Skin epidermis (tissue), 12 donors: ENCODE data around the gene SIGLEC1.

ENCODE experiments used
- H3K27ac ChIP-seq, 21 experiments: fragments of 200-600 bp; sonication (generic) in 11 of 21; one replicate each; pipeline ENCODE4 v1.5.0; 2020; ENCODE audit warnings: mild to moderate bottlenecking in 3 of 21, inconsistent platforms in 2 of 21, moderate library complexity in 2 of 21
- H3K4me3 ChIP-seq, 7 experiments: fragments of 200-600 bp; sonication (generic) in 2 of 7; one replicate each; pipeline ENCODE4 v1.5.0; 2020; ENCODE audit warnings: inconsistent platforms in 2 of 7, mild to moderate bottlenecking in 2 of 7, moderate library complexity in 1 of 7

SIGLEC1 gene

GRCh38 chr20:3712279-3712873, at the start of gene SIGLEC1:
TSS of gene SIGLEC1 (minus strand) at chr20:3712600. CDS start at chr20:3707128, 5,472 bp downstream.
- peak within 1 kb of the TSS in 6 of 21 experiments; percentile 23 to 76 (median 50) for H3K27ac ChIP-seq
- peak within 1 kb of the TSS in 1 of 7 experiments; percentile 2 for H3K4me3 ChIP-seq

DNA sequence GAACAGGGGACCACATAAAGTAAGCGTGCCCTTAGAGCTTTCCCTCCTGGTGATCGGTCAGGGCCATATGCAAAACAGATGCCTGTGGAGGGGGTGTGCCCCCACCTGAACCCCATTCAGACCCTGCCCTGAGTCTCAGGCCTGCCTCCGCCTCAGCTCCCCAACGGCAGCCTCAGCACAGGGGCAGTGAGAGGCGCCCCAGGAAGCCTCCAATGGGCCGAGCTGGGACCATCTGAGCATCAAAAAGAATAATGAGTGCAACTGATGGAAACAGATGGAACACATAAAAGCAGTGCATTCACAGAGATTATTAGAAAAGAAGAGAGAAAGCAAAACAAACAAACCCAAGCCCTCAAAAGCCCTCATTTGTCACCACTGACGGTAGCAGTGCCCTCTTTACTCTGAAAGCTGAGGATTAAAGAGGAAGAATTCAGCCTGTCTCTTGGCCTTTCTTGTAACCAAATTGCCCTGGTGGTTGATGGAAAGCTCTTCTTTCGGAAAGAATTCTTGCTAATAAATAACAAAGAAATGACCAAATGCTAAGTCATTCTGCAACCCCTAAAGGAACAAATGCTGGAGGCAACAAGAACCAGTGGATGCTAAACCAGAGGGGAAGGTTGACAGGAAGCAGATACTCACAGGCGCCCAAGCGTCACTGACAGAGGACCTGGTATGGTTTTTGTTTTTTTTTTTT, 48.4 kb upstream of the SIGLEC1 start:
- peak overlapping the region in 2 of 21 experiments; percentile 27 to 44 for H3K27ac ChIP-seq
- no peak overlapping the region for H3K4me3 ChIP-seq

GRCh38 chr20:3759884-3760283, 47.5 kb upstream of the SIGLEC1 start:
- H3K27ac ChIP-seq: peak overlapping the region in 2 of 21 experiments; percentile 7 to 44
- no peak overlapping the region for H3K4me3 ChIP-seq

DNA sequence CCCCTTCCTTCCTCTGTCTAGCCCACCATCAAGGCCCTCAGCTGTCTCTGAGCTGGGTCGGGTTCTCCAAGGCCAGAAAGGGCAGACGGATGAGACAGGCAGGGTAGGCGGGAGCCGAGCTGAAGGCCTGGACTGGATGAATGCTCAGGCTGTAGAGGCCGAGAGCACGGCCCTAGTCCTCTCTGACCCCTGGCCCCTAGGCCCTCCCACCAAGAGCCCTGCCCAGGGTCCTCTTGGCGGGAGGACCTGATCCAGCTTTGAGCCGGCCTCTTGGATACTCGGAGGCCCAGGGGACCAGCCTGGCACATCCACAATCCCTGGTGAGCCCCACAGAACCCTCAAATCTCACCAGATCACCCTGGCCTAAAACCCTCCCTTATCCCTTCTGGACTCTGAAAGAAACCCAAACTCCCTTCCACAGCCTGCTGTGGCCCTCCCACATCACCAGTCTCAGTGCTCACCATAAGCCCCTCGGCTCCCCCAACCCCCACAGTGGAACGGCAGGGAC, 47.0 kb upstream of the SIGLEC1 start:
- Histone ChIP-seq H3K27ac (peak overlapping the region in 4 of 21 experiments; percentile 7 to 44 (median 17)), H3K4me3 (no peak overlapping the region)

GRCh38 chr20:3758566-3758965, 46.2 kb upstream of the SIGLEC1 start:
- H3K27ac ChIP-seq: peak overlapping the region in 2 of 21 experiments; percentile 18 to 21

GRCh38 chr20:3757268-3757667, 44.9 kb upstream of the SIGLEC1 start:
- Histone ChIP-seq H3K27ac (no peak overlapping the region), H3K4me3 (no peak overlapping the region)

More at GRCh38 chr20:3758566-3758965, 46.2 kb upstream of the SIGLEC1 start:
- no peak overlapping the region for H3K4me3 ChIP-seq

DNA sequence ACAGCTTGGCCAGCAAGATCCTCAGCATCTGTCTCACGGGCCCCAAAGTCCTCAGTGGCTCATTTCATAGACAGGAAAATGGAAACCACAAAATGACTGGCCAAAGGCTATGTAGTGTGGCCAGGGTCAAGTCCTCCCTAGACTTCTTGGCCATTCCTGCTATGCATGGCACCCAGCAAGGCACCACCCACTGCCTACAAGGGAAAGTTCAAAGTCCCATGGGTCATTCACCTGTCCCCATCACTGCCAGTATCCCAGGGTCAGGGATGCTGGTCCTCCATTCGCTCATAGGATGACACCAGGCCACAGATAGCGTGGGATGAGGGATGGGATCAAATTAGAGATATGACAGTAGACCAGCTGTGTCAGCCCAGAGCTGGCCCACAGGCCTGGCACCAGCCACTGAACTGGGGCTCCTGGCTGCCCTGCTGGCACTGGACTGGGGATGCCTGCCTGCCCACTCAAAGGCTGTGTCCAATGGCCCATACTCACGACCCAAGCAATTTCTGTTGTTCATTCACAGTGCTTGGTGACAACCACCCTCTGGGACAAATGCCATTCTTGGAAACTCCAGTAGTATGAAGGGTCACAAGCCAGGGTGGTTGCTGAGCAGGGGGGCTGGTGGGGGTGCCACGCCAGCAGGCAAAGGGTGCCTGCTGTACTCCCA, 43.5 kb upstream of the SIGLEC1 start:
- Histone ChIP-seq H3K4me3 (no peak overlapping the region), H3K27ac (no peak overlapping the region)

DNA sequence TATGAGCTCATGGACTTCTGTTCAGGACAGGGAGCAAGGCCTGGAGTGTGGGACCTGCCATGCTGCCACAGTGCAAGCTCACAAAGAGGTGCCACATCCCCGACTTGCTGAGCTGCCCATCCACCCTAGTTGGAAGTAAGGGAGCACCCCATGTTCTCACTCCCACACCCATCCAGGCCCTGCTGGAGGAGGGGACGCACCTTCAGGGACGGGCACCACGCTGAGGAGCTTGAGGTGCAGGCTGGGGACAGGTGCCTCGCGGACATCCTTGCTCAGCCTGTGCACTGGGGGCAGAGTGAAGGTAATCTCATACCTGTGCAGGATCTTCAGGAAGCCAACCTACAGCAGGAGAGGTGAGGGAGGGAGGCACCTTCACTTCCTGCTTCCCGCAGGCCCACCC, 42.9 kb upstream of the SIGLEC1 start:
- no peak overlapping the region for H3K4me3 ChIP-seq
- no peak overlapping the region for H3K27ac ChIP-seq

- H3K4me3 ChIP-seq: no peak overlapping the region
- H3K27ac ChIP-seq: no peak overlapping the region
Measured at GRCh38 chr20:3754276-3754630, 41.9 kb upstream of the SIGLEC1 start.

GRCh38 chr20:3753501-3754275, 41.3 kb upstream of the SIGLEC1 start:
- Histone ChIP-seq H3K27ac (peak overlapping the region in 3 of 21 experiments; percentile 3 to 51 (median 36)), H3K4me3 (no peak overlapping the region)

DNA sequence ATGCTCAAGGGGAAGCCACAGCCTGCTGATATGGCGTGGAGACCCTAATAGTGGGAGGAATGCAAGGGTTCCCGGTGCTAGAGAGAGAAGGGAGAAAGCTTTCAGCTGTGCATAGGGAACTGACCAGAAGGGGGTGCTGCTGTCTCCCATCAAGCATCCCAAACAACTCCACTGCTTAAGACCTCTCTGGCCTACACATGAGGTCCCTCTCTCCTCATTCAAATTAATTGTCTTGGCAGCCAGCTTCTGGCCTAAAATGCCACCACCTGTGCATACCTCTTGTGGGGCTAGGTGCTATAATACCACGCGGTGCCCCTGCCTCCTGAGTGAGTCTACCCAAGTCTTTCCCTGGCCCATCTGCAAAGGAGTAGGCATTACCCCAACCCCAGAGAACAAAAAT, 40.7 kb upstream of the SIGLEC1 start:
- Histone ChIP-seq H3K27ac (peak overlapping the region in 3 of 21 experiments; percentile 3 to 36 (median 24)), H3K4me3 (no peak overlapping the region)

GRCh38 chr20:3752386-3752759, 40.0 kb upstream of the SIGLEC1 start:
- Histone ChIP-seq H3K27ac (peak overlapping the region in 2 of 21 experiments; percentile 15 to 24), H3K4me3 (peak overlapping the region; percentile 3 to 46 (median 21))

- H3K4me3 ChIP-seq: peak overlapping the region; percentile 3 to 46 (median 21)
- H3K27ac ChIP-seq: peak overlapping the region in 1 of 21 experiments; percentile 24
Measured at GRCh38 chr20:3751675-3752385, 39.4 kb upstream of the SIGLEC1 start.

- Histone ChIP-seq H3K4me3 (peak overlapping the region in 5 of 7 experiments; percentile 3 to 46 (median 37)), H3K27ac (no peak overlapping the region)
Measured at GRCh38 chr20:3751305-3751674, 38.9 kb upstream of the SIGLEC1 start.

GRCh38 chr20:3749689-3750531, 37.5 kb upstream of the SIGLEC1 start:
- peak overlapping the region in 1 of 7 experiments; percentile 5 for H3K4me3 ChIP-seq
- no peak overlapping the region for H3K27ac ChIP-seq

DNA sequence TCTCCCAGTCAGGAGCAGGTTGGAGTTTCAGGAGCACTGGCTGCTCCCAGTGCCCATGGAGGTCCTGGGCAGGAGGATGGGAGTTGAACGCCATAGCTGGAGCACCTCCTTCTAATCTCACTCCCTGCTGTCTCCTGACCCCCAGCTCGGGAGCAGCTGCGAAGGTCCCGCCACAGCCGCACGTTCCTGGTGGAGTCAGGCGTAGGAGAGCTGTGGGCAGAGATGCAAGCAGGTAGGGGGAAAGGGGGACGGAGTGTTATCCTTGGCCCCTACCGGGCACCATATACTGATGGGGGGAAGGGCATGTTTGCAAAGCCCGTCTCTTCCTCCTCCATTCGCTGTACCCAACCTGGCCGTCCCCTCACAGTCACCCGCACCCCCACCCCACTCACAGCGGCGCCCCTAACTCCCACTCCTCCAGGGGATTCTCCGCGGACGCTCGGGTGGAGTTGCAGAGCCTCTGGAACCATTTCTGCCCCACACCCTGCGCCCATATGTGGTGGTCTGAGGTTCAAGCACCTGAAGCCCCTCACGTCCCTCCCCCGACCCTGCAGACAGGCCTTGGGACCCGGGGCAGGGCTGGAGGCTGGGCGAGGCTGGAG, 36.8 kb upstream of the SIGLEC1 start:
- Histone ChIP-seq H3K27ac (no peak overlapping the region), H3K4me3 (no peak overlapping the region)

DNA sequence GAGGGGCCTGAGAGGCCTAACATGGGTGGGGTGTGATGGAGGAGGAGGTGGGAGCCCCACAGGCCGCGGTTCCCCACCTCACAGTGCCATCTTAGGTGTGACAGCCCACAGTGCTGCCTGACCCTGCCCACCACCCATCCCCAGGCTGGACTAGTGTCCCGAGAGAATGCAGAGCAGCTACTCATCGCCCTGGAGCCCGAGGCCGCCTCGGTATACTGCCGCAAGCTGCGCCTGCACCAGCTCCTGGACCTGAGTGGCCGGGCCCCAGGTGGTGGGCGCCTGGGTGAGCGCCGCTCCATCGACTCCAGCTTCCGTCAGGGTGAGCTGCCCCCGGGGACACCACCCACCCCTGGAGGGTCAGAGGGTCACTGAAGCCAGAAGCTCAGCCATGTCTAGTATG, 35.7 kb upstream of the SIGLEC1 start:
- no peak overlapping the region for H3K27ac ChIP-seq
- H3K4me3 ChIP-seq: no peak overlapping the region

GRCh38 chr20:3747471-3747870, 35.1 kb upstream of the SIGLEC1 start:
- Histone ChIP-seq H3K4me3 (no peak overlapping the region), H3K27ac (no peak overlapping the region)
